ENCODE results near the gene APOL6.
"Not testable (repeated sequence)": the region's sequence is repeated elsewhere in the genome, so short reads cannot be mapped to it uniquely, and the experiment has no call there.

Gene APOL6

DNA sequence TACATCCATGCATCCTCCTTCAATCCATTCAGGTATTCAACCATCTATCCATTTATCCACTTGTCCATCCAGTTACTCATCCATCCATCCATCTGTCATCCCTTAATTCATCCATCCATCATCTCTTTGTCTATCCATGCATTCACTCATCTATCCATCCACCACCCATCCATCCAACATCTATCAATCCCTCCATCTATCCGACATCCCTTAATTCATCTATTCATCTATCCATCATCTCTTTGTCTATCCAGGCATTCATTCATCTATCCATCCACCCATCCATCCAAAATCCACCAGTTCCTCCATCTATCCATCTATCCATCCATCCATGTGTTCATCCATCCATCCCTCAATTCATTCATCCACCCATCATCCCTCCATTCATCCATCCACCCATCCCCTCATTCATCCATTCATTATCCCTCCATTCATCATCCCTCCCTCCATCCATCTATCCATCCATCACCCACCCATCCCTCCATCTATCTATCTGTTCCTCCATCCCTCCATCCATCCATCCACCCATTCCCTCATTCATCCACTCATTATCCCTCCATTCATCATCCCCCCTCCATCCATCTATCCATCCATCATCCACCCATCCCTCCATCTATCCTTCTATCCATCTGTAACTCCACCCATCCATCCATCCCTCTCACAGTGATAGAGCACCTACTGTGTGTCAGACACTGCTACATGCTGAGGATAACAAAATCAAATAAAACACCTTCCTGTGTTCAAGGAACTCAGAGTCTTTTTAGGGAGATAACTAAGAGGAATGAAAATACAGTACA is 29.6 kb upstream of the APOL6 start:
- Histone ChIP-seq H3K4me3 (replicated peaks; ENCODE audit: low read depth, low read length) (no peak overlapping the region), H3K36me3 (ENCODE audit: control insufficient read depth, insufficient read depth, low read length) (no peaks in the 10 kb centered on the region), H3K27me3 (replicated peaks; ENCODE audit: control insufficient read depth, insufficient read depth, low read length) (no peaks in the 10 kb centered on the region)
- DNase-seq (ENCODE audit: extremely low read depth, insufficient read length): no peak
- TF ChIP-seq, protein P1, sequence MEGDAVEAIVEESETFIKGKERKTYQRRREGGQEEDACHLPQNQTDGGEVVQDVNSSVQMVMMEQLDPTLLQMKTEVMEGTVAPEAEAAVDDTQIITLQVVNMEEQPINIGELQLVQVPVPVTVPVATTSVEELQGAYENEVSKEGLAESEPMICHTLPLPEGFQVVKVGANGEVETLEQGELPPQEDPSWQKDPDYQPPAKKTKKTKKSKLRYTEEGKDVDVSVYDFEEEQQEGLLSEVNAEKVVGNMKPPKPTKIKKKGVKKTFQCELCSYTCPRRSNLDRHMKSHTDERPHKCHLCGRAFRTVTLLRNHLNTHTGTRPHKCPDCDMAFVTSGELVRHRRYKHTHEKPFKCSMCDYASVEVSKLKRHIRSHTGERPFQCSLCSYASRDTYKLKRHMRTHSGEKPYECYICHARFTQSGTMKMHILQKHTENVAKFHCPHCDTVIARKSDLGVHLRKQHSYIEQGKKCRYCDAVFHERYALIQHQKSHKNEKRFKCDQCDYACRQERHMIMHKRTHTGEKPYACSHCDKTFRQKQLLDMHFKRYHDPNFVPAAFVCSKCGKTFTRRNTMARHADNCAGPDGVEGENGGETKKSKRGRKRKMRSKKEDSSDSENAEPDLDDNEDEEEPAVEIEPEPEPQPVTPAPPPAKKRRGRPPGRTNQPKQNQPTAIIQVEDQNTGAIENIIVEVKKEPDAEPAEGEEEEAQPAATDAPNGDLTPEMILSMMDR (IDR thresholded peaks at IDR 0.05; ENCODE audit: insufficient read depth, low read length, poor library complexity, severe bottlenecking): no peak

- H3K36me3 ChIP-seq (ENCODE audit: control insufficient read depth, insufficient read depth, low read length): no peaks in the 10 kb centered on the region
- TF ChIP-seq, protein P1 (IDR thresholded peaks at IDR 0.05; ENCODE audit: insufficient read depth, low read length, poor library complexity, severe bottlenecking): no peak
- DNase-seq (ENCODE audit: extremely low read depth, insufficient read length): no peak
- H3K27me3 ChIP-seq (replicated peaks; ENCODE audit: control insufficient read depth, insufficient read depth, low read length): no peaks in the 10 kb centered on the region
- H3K4me3 ChIP-seq (replicated peaks; ENCODE audit: low read depth, low read length): no peak overlapping the region
Observed at GRCh38 chr22:35619336-35620094, 28.7 kb upstream of the APOL6 start.

GRCh38 chr22:35620624-35621251 is 27.5 kb upstream of the APOL6 start:
- Histone ChIP-seq H3K27me3 (replicated peaks; ENCODE audit: control insufficient read depth, insufficient read depth, low read length) (no peaks in the 10 kb centered on the region), H3K4me3 (replicated peaks; ENCODE audit: low read depth, low read length) (no peak overlapping the region), H3K36me3 (ENCODE audit: control insufficient read depth, insufficient read depth, low read length) (no peaks in the 10 kb centered on the region)
- DNase-seq (ENCODE audit: extremely low read depth, insufficient read length): no peak
- TF ChIP-seq, protein P1 (IDR thresholded peaks at IDR 0.05; ENCODE audit: insufficient read depth, low read length, poor library complexity, severe bottlenecking): no peak

GRCh38 chr22:35621451-35621850 is 26.8 kb upstream of the APOL6 start:
- TF ChIP-seq, protein P1 (IDR thresholded peaks at IDR 0.05; ENCODE audit: insufficient read depth, low read length, poor library complexity, severe bottlenecking): no peak
- no peak for DNase-seq (ENCODE audit: extremely low read depth, insufficient read length)
- no peaks in the 10 kb centered on the region for H3K27me3 ChIP-seq (replicated peaks; ENCODE audit: control insufficient read depth, insufficient read depth, low read length)
- no peak overlapping the region for H3K4me3 ChIP-seq (replicated peaks; ENCODE audit: low read depth, low read length)
- no peaks in the 10 kb centered on the region for H3K36me3 ChIP-seq (ENCODE audit: control insufficient read depth, insufficient read depth, low read length)

GRCh38 chr22:35622191-35622913 is 25.9 kb upstream of the APOL6 start:
- DNase-seq (ENCODE audit: extremely low read depth, insufficient read length): no peak
- Histone ChIP-seq H3K36me3 (ENCODE audit: control insufficient read depth, insufficient read depth, low read length) (no peaks in the 10 kb centered on the region), H3K4me3 (replicated peaks; ENCODE audit: low read depth, low read length) (no peak overlapping the region), H3K27me3 (replicated peaks; ENCODE audit: control insufficient read depth, insufficient read depth, low read length) (no peaks in the 10 kb centered on the region)
- TF ChIP-seq, protein P1 (IDR thresholded peaks at IDR 0.05; ENCODE audit: insufficient read depth, low read length, poor library complexity, severe bottlenecking): no peak

DNA sequence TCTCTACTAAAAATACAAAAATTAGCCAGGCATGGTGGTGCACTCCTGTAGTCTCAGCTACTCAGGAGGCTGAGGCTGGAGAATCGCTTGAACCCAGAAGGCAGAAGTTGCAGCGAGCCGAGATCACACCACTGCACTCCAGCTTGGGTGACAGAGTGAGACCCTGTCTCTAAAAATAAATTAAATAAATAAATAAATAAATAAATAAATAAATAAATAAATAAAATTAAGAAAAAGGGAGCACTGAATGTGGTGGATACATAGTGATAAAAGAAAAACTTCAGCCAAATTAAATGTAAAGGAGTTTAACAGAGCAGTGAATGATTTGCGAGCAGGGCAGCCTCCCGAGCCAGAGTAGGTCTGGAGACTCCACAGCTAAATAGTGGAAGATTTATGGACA is 24.4 kb upstream of the APOL6 start:
- H3K4me3 ChIP-seq (replicated peaks; ENCODE audit: low read depth, low read length); DNase-seq (ENCODE audit: extremely low read depth, insufficient read length); H3K27me3 ChIP-seq (replicated peaks; ENCODE audit: control insufficient read depth, insufficient read depth, low read length); H3K36me3 ChIP-seq (ENCODE audit: control insufficient read depth, insufficient read depth, low read length): not testable (repeated sequence)

All from GM06990 (cell line).